Spleen (tissue), 7 donors: ENCODE data around the gene COL19A1.

Experiments
- CTCF ChIP-seq, 11 experiments: fragments of 200-600 bp in 7 of 11; fragments of 450-650 bp in 4 of 11; sonication (generic) in 4 of 11; IDR thresholded peaks in 8 of 11; conservative IDR thresholded peaks in 3 of 11; 1 replicate in 7 of 11; 2 replicates in 4 of 11; pipeline versions ENCODE4 v1.4.0 to v1.8.0; 2016 to 2021; ENCODE audit warnings: antibody characterized with exemption in 11 of 11, inconsistent platforms in 4 of 11, mild to moderate bottlenecking in 1 of 11
- POLR2A ChIP-seq, 3 donors: fragments of 450-650 bp; IDR thresholded peaks; one replicate each; pipeline ENCODE4 v1.5.1; 2017; ENCODE audit warnings: antibody characterized with exemption in 3 of 3, mild to moderate bottlenecking in 1 of 3
- POLR2AphosphoS5 ChIP-seq, 3 donors: sonication (generic); formaldehyde crosslinking; IDR thresholded peaks; one replicate each; pipeline ENCODE4 v1.5.1; 2017; ENCODE audit warnings: antibody characterized with exemption in 3 of 3
- donor health status: DM: no; HTN: no; CAD: no; lungs with moderate emphysema.
- donor health status: DM: no; HTN: no; CAD: no.
- donor health status: DM: no; HTN: no; CAD: no.

DNA sequence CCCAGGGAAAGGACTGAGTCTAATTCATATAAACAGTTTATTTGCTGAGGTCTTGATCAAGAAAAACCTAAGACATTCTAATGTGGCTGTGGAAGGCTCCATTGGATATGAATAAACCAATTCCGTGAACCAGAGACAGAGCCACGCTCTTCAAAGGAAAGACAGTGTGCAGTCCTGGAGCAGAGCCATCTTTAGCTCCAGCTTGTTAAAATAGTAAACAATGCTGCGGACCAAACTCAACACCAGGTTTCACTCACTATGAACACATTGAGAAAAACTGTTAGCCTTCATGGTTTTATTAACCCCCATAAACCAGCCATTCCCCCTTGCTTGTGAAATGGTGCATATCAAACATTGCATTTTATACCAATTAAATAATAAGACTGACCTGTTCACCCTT is 374.7 kb downstream of the COL19A1 start:
- TF ChIP-seq POLR2A (IDR thresholded peaks at IDR 0.05) (no peak), CTCF (IDR thresholded peaks at IDR 0.05 in 8 of 11, conservative IDR thresholded peaks at IDR 0.05 in 3 of 11) (no peak), POLR2AphosphoS5 (IDR thresholded peaks at IDR 0.05) (no peak)
